Testis (tissue), 2 donors: ENCODE measurements around the gene QSOX2.

Experiments used
- POLR2A ChIP-seq: fragments of 450-650 bp; IDR thresholded peaks from one replicate; pipeline ENCODE4 v1.6.1; 2017; ENCODE audit warnings: antibody characterized with exemption, mild to moderate bottlenecking, moderate library complexity
- TF ChIP-seq, protein P1 (sequence below), 3 experiments: fragments of 450-650 bp in 2 of 3; fragments of 200-600 bp in 1 of 3; sonication (generic) in 1 of 3; IDR thresholded peaks; one replicate each; pipeline ENCODE4 v1.5.1; 2016 to 2019; ENCODE audit warnings: antibody characterized with exemption in 3 of 3, mild to moderate bottlenecking in 2 of 3, moderate library complexity in 1 of 3

- TF ChIP-seq POLR2A = no peak
- TF ChIP-seq, protein P1, sequence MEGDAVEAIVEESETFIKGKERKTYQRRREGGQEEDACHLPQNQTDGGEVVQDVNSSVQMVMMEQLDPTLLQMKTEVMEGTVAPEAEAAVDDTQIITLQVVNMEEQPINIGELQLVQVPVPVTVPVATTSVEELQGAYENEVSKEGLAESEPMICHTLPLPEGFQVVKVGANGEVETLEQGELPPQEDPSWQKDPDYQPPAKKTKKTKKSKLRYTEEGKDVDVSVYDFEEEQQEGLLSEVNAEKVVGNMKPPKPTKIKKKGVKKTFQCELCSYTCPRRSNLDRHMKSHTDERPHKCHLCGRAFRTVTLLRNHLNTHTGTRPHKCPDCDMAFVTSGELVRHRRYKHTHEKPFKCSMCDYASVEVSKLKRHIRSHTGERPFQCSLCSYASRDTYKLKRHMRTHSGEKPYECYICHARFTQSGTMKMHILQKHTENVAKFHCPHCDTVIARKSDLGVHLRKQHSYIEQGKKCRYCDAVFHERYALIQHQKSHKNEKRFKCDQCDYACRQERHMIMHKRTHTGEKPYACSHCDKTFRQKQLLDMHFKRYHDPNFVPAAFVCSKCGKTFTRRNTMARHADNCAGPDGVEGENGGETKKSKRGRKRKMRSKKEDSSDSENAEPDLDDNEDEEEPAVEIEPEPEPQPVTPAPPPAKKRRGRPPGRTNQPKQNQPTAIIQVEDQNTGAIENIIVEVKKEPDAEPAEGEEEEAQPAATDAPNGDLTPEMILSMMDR (IDR thresholded peaks at IDR 0.05) = no peak
These were observed 44.4 kb downstream of the QSOX2 start for GRCh38 chr9:136201174-136201573.
